B cell (primary cell): ENCODE measurements around the gene MAP2K6. TPM values are rescaled to one million over a fixed set of nuclear protein-coding genes. Genes with fewer than 3 reads are reported as not detected.
A peak's percentile ranks its signal among the peaks of the same experiment; 100 is the strongest.

Experiments
- ATAC-seq: fragments of 200-7000 bp; cut with Tn5 transposase; one replicate; pipeline ENCODE4 v1.10.0; 2021; ENCODE audit warnings: low read depth, mild to moderate bottlenecking, moderate number of reproducible peaks, moderate library complexity
- CTCF ChIA-PET: fragments of 350-600 bp; sonication (Branson Sonifier 250); formaldehyde crosslinking; loops from one replicate; lab custom pipeline; 2021; ENCODE audit warnings: antibody characterized with exemption, inconsistent platforms; lab: Charles Lee
- POLR2A ChIA-PET: fragments of 350-600 bp; sonication (Branson Sonifier 250); formaldehyde crosslinking; loops from one replicate; lab custom pipeline; 2021; ENCODE audit warnings: antibody characterized with exemption; lab: Charles Lee
- DNase-seq: peaks from one replicate; pipeline ENCODE4 v3.0.0; 2013
- H2AFZ ChIP-seq: 2 replicates; pipeline ENCODE4 v1.6.1; 2012; ENCODE audit warnings: mild to moderate bottlenecking, low read depth, low read length; ENCODE audit not compliant: insufficient read depth, poor library complexity, severe bottlenecking
- H3K27ac ChIP-seq, 2 donors: 1 replicate in 1 of 2; 2 replicates in 1 of 2; pipeline ENCODE4 v1.5.1; 2012 to 2013; ENCODE audit warnings: low read length in 2 of 2, mild to moderate bottlenecking in 2 of 2, moderate library complexity in 1 of 2
- H3K27me3 ChIP-seq, 4 experiments: fragments of 200-600 bp in 1 of 4; sonication (generic) in 1 of 4; replicated peaks in 1 of 4; 1 replicate in 2 of 4; 2 replicates in 2 of 4; pipeline versions ENCODE4 v1.6.1 to v1.7.0; 2013 to 2016; ENCODE audit warnings: low read length in 3 of 4, mild to moderate bottlenecking in 2 of 4, mixed read lengths in 1 of 4, moderate library complexity in 1 of 4; ENCODE audit not compliant: insufficient read depth in 4 of 4, control insufficient read depth in 3 of 4; ENCODE audit errors: control extremely low read depth in 1 of 4
- H3K36me3 ChIP-seq, 2 experiments: replicated peaks in 1 of 2; 1 replicate in 1 of 2; 2 replicates in 1 of 2; pipeline versions ENCODE4 v1.6.1 to v1.7.1; 2013; ENCODE audit warnings: low read length in 1 of 2; ENCODE audit not compliant: insufficient read depth in 2 of 2, control insufficient read depth in 1 of 2; ENCODE audit errors: control extremely low read depth in 1 of 2, extremely low read depth in 1 of 2
- H3K4me1 ChIP-seq, 2 donors: fragments of 200-600 bp in 1 of 2; sonication (generic) in 1 of 2; 1 replicate in 1 of 2; 2 replicates in 1 of 2; pipeline versions ENCODE4 v1.5.1 to v1.6.1; 2013 to 2017; ENCODE audit warnings: low read length in 2 of 2; ENCODE audit not compliant: control insufficient read depth in 2 of 2, insufficient read depth in 2 of 2
- H3K4me2 ChIP-seq: replicated peaks from 2 replicates; pipeline ENCODE3; 2012; ENCODE audit warnings: mild to moderate bottlenecking, low read depth, low read length; ENCODE audit not compliant: poor library complexity, severe bottlenecking
- H3K4me3 ChIP-seq, 5 experiments: fragments of 200-600 bp in 1 of 5; sonication (generic) in 1 of 5; 1 replicate in 3 of 5; 2 replicates in 2 of 5; pipeline versions ENCODE4 v1.5.1 to v1.7.0; 2011 to 2016; ENCODE audit warnings: low read length in 4 of 5, mild to moderate bottlenecking in 4 of 5, low read depth in 2 of 5, control low read depth in 1 of 5, moderate library complexity in 1 of 5; ENCODE audit not compliant: insufficient read depth in 1 of 5; ENCODE audit errors: control extremely low read depth in 1 of 5, extremely low read depth in 1 of 5
- H3K79me2 ChIP-seq: fragments of 200-600 bp; sonication (generic); one replicate; pipeline ENCODE4 v1.6.0; 2016; ENCODE audit warnings: low read length; ENCODE audit not compliant: control insufficient read depth, insufficient read depth
- H3K9ac ChIP-seq: fragments of 200-600 bp; sonication (generic); 2 replicates; pipeline ENCODE4 v1.6.1; 2017; ENCODE audit warnings: mild to moderate bottlenecking, low read length, moderate library complexity
- H3K9me3 ChIP-seq, 3 donors: one replicate each; pipeline versions ENCODE4 v1.6.1 to v1.7.1; 2013; ENCODE audit warnings: low read length in 2 of 3; ENCODE audit not compliant: control insufficient read depth in 2 of 3, insufficient read depth in 1 of 3; ENCODE audit errors: control extremely low read depth in 1 of 3
- H4K20me1 ChIP-seq: 2 replicates; pipeline ENCODE4 v1.6.0; 2012; ENCODE audit warnings: mild to moderate bottlenecking, low read length; ENCODE audit not compliant: insufficient read depth, control insufficient read depth, poor library complexity, severe bottlenecking
- H3K27ac Mint-ChIP-seq: one replicate; pipeline ENCODE4 v1.8.0; 2021; ENCODE audit warnings: mixed read lengths
- H3K27me3 Mint-ChIP-seq: one replicate; pipeline ENCODE4 v1.8.0; 2021; ENCODE audit warnings: mixed read lengths
- H3K4me1 Mint-ChIP-seq: one replicate; pipeline ENCODE4 v1.8.0; 2021; ENCODE audit warnings: mixed read lengths
- H3K4me3 Mint-ChIP-seq: one replicate; pipeline ENCODE4 v1.8.0; 2021; ENCODE audit warnings: mixed read lengths
- H3K9me3 Mint-ChIP-seq: one replicate; pipeline ENCODE4 v1.8.0; 2022; ENCODE audit warnings: mixed read lengths; ENCODE audit not compliant: insufficient read depth
- CTCF ChIP-seq: fragments of 200-600 bp; IDR thresholded peaks from one replicate; pipeline ENCODE4 v1.8.0; 2022; ENCODE audit warnings: antibody characterized with exemption, mild to moderate bottlenecking
- EZH2 ChIP-seq: IDR thresholded peaks from 2 replicates; pipeline ENCODE4 v1.6.1; 2012; ENCODE audit warnings: borderline replicate concordance, low read depth, mild to moderate bottlenecking, moderate library complexity, low read length; ENCODE audit not compliant: insufficient read depth, poor library complexity, severe bottlenecking
- WGBS: methylation state at CpG from one replicate; pipeline ENCODE4 v1.1.5; 2013; ENCODE audit warnings: missing lambda C conversion rate; ENCODE audit not compliant: insufficient coverage; 5-methylcytosine and 5-hydroxymethylcytosine counted together
- intact Hi-C: fragments of 100-400 bp; cut with micrococcal nuclease; formaldehyde crosslinking; loops from one replicate; pipeline ENCODE4 v1.10.0; 2022
- polyA plus RNA-seq: library from polyadenylated mRNA; depleted of rRNA; stranded (reverse); fragments of >200 nt; gene quantifications from 2 replicates; pipeline ENCODE4 v1.2.3, GENCODE V29; 2012
- total RNA-seq, 2 donors: library from RNA; stranded (reverse); fragments of 120-200 nt in 1 of 2; gene quantifications; 1 replicate in 1 of 2; 2 replicates in 1 of 2; pipeline versions ENCODE4 v1.2.3 to v1.2.4, GENCODE V29; 2013 to 2022

MAP2K6 gene
- total and polyA plus RNA-seq, 2 donors (not counting 1 experiment from before 2014, with no cell fraction given) = 2.4 to 7.7 TPM

GRCh38 chr17:69500911-69501429, 86.5 kb downstream of the MAP2K6 start:
- Histone ChIP-seq H3K4me1 (peaks cover 46 to 49% of the 10 kb centered on the region in 2 donors), H3K27me3 (no peaks in the 10 kb centered on the region), H3K79me2 (no peaks in the 10 kb centered on the region), H3K4me2 (no peak overlapping the region), H2AFZ (no peak overlapping the region), H3K9me3 (no peaks in the 10 kb centered on the region), H3K36me3 (no peaks in the 10 kb centered on the region), H3K27ac (no peak overlapping the region), H4K20me1 (no peaks in the 10 kb centered on the region), H3K4me3 (no peak overlapping the region), H3K9ac (no peak overlapping the region)
- ChIA-PET CTCF (interaction anchor here (0.6 to 6.2 kb wide), 2 partner anchors 23 to 867 kb away, joined by 3 to 47 read pairs; no protein-coding TSS in a partner anchor), POLR2A (no interaction called here)
- DNase-seq (no peak), ATAC-seq (no peak)
- no peak overlapping the region for H3K4me3 Mint-ChIP-seq
- H3K9me3 Mint-ChIP-seq = no peaks in the 10 kb centered on the region
- no peak for TF ChIP-seq EZH2
- peaks cover 64% of the 10 kb centered on the region for H3K4me1 Mint-ChIP-seq
- no peaks in the 10 kb centered on the region for H3K27me3 Mint-ChIP-seq
- H3K27ac Mint-ChIP-seq = no peak overlapping the region
- intact Hi-C loops = no loop called here
- WGBS = 100% methylated on average over 1 of the region's 9 CpGs

DNA sequence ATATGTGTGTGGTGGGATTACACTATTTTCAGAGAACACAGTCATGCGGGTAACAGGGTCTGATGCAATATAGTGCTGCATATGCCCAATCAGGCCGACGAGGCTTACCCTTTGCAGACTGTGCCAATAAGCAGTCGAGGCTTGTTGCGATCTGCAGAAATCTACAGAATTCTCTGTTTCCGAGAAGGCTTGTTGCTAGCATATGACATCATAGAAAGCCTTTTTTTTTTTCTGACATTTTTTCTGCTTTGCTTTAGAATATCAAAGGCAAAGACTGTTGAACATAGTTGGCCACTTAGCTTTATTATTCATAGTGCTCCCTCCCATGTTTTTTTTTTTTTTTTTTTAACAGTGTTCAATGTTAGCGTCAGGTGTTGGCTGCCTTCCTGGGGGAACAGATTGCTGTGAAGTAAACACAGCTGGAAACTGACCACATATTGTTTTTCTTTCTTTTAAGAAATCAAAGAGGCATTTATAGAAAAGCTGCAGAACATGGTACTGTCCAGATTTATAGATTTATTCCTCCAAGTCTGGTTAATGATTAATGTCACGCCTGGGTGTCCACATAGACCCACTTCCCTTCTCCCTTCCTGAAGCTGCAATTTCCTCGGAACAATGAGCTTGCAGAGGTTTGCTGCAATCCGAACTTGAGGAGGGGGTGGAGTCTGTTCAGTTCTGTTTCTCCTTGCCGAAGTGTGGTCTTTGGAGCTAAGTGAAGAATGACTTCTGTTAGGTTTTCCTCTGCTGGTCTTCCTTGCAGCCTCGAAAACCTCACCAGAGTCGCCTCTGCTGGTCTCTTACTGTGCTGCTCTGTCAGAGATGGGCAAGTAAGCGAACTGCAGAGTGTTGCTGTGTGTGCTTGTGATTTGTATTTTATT, 87.3 kb downstream of the MAP2K6 start:
- H3K9me3 ChIP-seq = no peaks in the 10 kb centered on the region
- Mint-ChIP-seq H3K4me3 (peak overlapping the region; percentile 57), H3K27ac (peak overlapping the region; percentile 28), H3K27me3 (no peaks in the 10 kb centered on the region), H3K4me1 (peaks cover 63% of the 10 kb centered on the region), H3K9me3 (no peaks in the 10 kb centered on the region)
- H3K4me1 ChIP-seq = peaks cover 41 to 44% of the 10 kb centered on the region in 2 donors
- CTCF ChIA-PET = interaction anchor here (0.7 to 6.2 kb wide), 5 partner anchors 10 to 87 kb away, joined by 3 to 47 read pairs (median 3); partner anchors contain the start of gene MAP2K6
- H2AFZ ChIP-seq = no peak overlapping the region
- H3K4me2 ChIP-seq = peak overlapping the region; percentile 65
- no peak overlapping the region for H3K9ac ChIP-seq
- intact Hi-C loops = no loop called here
- H3K36me3 ChIP-seq = no peaks in the 10 kb centered on the region
- no peaks in the 10 kb centered on the region for H4K20me1 ChIP-seq
- POLR2A ChIA-PET = no interaction called here
- DNase-seq (no peak), ATAC-seq (peak; percentile 23)
- 49% methylated on average over 11 of the region's 14 CpGs for whole genome bisulfite sequencing
- no peaks in the 10 kb centered on the region for H3K79me2 ChIP-seq
- TF ChIP-seq CTCF (no peak), EZH2 (no peak)
- H3K27me3 ChIP-seq = no peaks in the 10 kb centered on the region
- H3K4me3 ChIP-seq = peak overlapping the region in 1 of 5 experiments; percentile 70
- H3K27ac ChIP-seq = no peak overlapping the region
